Measurements from ENCODE around the gene FMN1. TPM values are rescaled to one million over a fixed set of nuclear protein-coding genes. Genes with fewer than 3 reads are reported as not detected.

Gene FMN1
- total RNA-seq, 1 experiment from 2014 or later = 1.2 TPM

GRCh38 chr15:32799936-32800535, 394.5 kb downstream of the FMN1 start:
- peaks cover 12% of the 10 kb centered on the region for H3K4me1 Mint-ChIP-seq (ENCODE audit: insufficient read depth, unreplicated experiment)
- H3K27ac Mint-ChIP-seq (ENCODE audit: low read depth, unreplicated experiment) = no peak overlapping the region
- no peaks in the 10 kb centered on the region for H3K36me3 Mint-ChIP-seq (ENCODE audit: insufficient read depth, unreplicated experiment)
- no peaks in the 10 kb centered on the region for H3K9me3 Mint-ChIP-seq (ENCODE audit: unreplicated experiment)
- no peak overlapping the region for H3K4me3 Mint-ChIP-seq (ENCODE audit: unreplicated experiment)
- no peak for DNase-seq (ENCODE audit: unreplicated experiment)
- no peak for TF ChIP-seq CTCF (IDR thresholded peaks at IDR 0.05; ENCODE audit: unreplicated experiment)
- CTCF ChIA-PET = interaction anchor here (0.7 to 1.3 kb wide), 6 partner anchors 9 to 901 kb away, joined by 3 to 5 read pairs (median 4); no protein-coding TSS in a partner anchor
- POLR2A ChIA-PET = interaction anchor here (0.5 kb wide), 1 partner anchor 1307 kb away, joined by 5 read pairs; no protein-coding TSS in a partner anchor
- no peaks in the 10 kb centered on the region for H3K27me3 Mint-ChIP-seq (ENCODE audit: insufficient read depth, unreplicated experiment)
- BruUV-seq (replicated peaks) = no TSS peak
- intact Hi-C loops (cut with micrococcal nuclease) = no loop called here

DNA sequence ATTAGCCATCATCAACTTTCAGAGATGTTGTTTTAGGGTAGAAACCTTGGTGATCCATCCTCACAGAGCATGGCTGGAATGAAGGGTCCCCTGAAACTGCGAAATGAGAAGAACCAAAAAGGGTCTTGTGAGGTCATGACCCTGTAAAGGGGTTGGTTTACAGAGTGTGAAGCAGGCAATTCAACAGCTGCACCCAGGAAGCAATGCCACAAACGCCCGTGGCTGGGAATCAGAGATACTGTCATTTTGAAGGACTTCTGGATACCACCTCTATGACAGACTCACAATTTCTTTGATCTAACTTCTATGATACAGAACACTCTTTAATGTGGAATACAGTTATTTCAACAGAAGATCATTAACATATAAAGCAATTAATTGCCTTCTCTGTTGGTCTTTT, 397.7 kb downstream of the FMN1 start:
- POLR2A ChIA-PET = interaction anchor here (0.7 to 1.0 kb wide), 2 partner anchors 46 to 285 kb away, joined by 3 read pairs; no protein-coding TSS in a partner anchor
- TF ChIP-seq CTCF (IDR thresholded peaks at IDR 0.05; ENCODE audit: unreplicated experiment) = no peak
- no peak overlapping the region for H3K4me3 Mint-ChIP-seq (ENCODE audit: unreplicated experiment)
- H3K9me3 Mint-ChIP-seq (ENCODE audit: unreplicated experiment) = no peaks in the 10 kb centered on the region
- H3K27me3 Mint-ChIP-seq (ENCODE audit: insufficient read depth, unreplicated experiment) = no peaks in the 10 kb centered on the region
- no peak overlapping the region for H3K27ac Mint-ChIP-seq (ENCODE audit: low read depth, unreplicated experiment)
- CTCF ChIA-PET = no interaction called here
- peaks cover 10% of the 10 kb centered on the region for H3K4me1 Mint-ChIP-seq (ENCODE audit: insufficient read depth, unreplicated experiment)
- intact Hi-C loops (cut with micrococcal nuclease) = no loop called here
- no peaks in the 10 kb centered on the region for H3K36me3 Mint-ChIP-seq (ENCODE audit: insufficient read depth, unreplicated experiment)
- DNase-seq (ENCODE audit: unreplicated experiment) = no peak
- BruUV-seq (replicated peaks) = no TSS peak

- Mint-ChIP-seq H3K4me3 (ENCODE audit: unreplicated experiment) (no peak overlapping the region), H3K27ac (ENCODE audit: low read depth, unreplicated experiment) (no peak overlapping the region), H3K36me3 (ENCODE audit: insufficient read depth, unreplicated experiment) (no peaks in the 10 kb centered on the region), H3K4me1 (ENCODE audit: insufficient read depth, unreplicated experiment) (peaks cover 9% of the 10 kb centered on the region), H3K9me3 (ENCODE audit: unreplicated experiment) (no peaks in the 10 kb centered on the region), H3K27me3 (ENCODE audit: insufficient read depth, unreplicated experiment) (no peaks in the 10 kb centered on the region)
- intact Hi-C loops (cut with micrococcal nuclease) = no loop called here
- no TSS peak for BruUV-seq (replicated peaks)
- ChIA-PET CTCF (interaction anchor here (0.5 to 0.8 kb wide), 3 partner anchors 50 to 1288 kb away, joined by 3 to 5 read pairs (median 3); no protein-coding TSS in a partner anchor), POLR2A (interaction anchor here (0.7 kb wide), 1 partner anchor 56 kb away, joined by 3 read pairs; no protein-coding TSS in a partner anchor)
- TF ChIP-seq CTCF (IDR thresholded peaks at IDR 0.05; ENCODE audit: unreplicated experiment) = no peak
- DNase-seq (ENCODE audit: unreplicated experiment) = peak; percentile 73
Observed at GRCh38 chr15:32794973-32795372, 399.5 kb downstream of the FMN1 start.

DNA sequence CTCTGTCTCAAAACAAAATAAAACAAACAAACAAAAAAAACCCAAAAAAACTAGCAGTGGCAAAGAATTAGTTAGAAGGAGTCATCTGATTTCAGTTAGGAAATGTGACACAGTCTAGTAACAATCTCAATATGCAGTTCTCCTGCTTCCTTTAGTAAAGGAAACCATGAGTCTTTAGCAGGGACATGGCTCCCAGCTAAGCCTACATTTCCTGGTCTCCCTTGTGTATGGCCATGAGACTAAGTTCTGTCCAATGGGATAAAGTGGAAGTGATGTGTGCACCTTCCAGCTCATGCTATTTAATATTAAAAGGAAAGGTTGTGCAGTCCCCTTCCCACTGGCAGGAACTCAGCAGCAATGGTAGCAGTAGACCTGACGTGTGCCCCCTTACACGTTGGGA, 402.1 kb downstream of the FMN1 start:
- no peak overlapping the region for H3K27ac Mint-ChIP-seq (ENCODE audit: low read depth, unreplicated experiment)
- H3K9me3 Mint-ChIP-seq (ENCODE audit: unreplicated experiment) = no peaks in the 10 kb centered on the region
- ChIA-PET CTCF (no interaction called here), POLR2A (no interaction called here)
- peaks cover 9% of the 10 kb centered on the region for H3K4me1 Mint-ChIP-seq (ENCODE audit: insufficient read depth, unreplicated experiment)
- intact Hi-C loops (cut with micrococcal nuclease) = no loop called here
- no TSS peak for BruUV-seq (replicated peaks)
- H3K4me3 Mint-ChIP-seq (ENCODE audit: unreplicated experiment) = no peak overlapping the region
- no peaks in the 10 kb centered on the region for H3K27me3 Mint-ChIP-seq (ENCODE audit: insufficient read depth, unreplicated experiment)
- DNase-seq (ENCODE audit: unreplicated experiment) = no peak
- no peaks in the 10 kb centered on the region for H3K36me3 Mint-ChIP-seq (ENCODE audit: insufficient read depth, unreplicated experiment)
- no peak for TF ChIP-seq CTCF (IDR thresholded peaks at IDR 0.05; ENCODE audit: unreplicated experiment)

All from MCF 10A (cell line).